Endothelial cell of umbilical vein (primary cell): ENCODE data around the gene ANKK1. TPM values are rescaled to one million over a fixed set of nuclear protein-coding genes. Genes with fewer than 3 reads are reported as not detected.

ENCODE experiments used
- BruUV-seq: library from RNA; stranded (reverse); fragments of 400-500 nt; replicated peaks from 2 replicates; lab custom pipeline; 2021; lab: Mats Ljungman, UMichigan
- CTCF ChIA-PET: fragments of 300-600, 350-600 bp; sonication (Branson Sonifier 250); formaldehyde crosslinking; loops from one replicate; lab custom pipeline; 2021; ENCODE audit warnings: antibody characterized with exemption, inconsistent platforms; lab: Charles Lee
- POLR2A ChIA-PET: fragments of 300-600, 350-600 bp; sonication (Branson Sonifier 250); formaldehyde crosslinking; loops from one replicate; lab custom pipeline; 2021; ENCODE audit warnings: antibody characterized with exemption, inconsistent platforms; lab: Charles Lee
- DNase-seq: peaks from one replicate; pipeline ENCODE4 v3.0.0-alpha.2; 2011; ENCODE audit warnings: low read depth, low spot score
- FAIRE-seq: peaks from 2 replicates; lab custom pipeline; 2011; peaks lifted over from hg19 to GRCh38; lab: Jason Lieb, UNC
- H2AFZ ChIP-seq: 2 replicates; pipeline ENCODE4 v1.6.0; 2012; ENCODE audit warnings: low read depth, low read length, control low read depth, inconsistent platforms
- H3K27ac ChIP-seq: 2 replicates; pipeline ENCODE4 v1.5.1; 2011; ENCODE audit warnings: low read depth, mild to moderate bottlenecking, control low read depth, low read length, moderate library complexity; ENCODE audit not compliant: insufficient read depth
- H3K27me3 ChIP-seq, 2 experiments: 2 replicates each; pipeline versions ENCODE4 v1.6.0 to v1.6.1; 2011; ENCODE audit warnings: low read length in 2 of 2, mixed read lengths in 1 of 2; ENCODE audit not compliant: control insufficient read depth in 2 of 2, insufficient read depth in 2 of 2
- H3K36me3 ChIP-seq, 2 experiments: 2 replicates in 1 of 2; 3 replicates in 1 of 2; pipeline ENCODE4 v1.5.1; 2011; ENCODE audit warnings: low read length in 2 of 2, mild to moderate bottlenecking in 1 of 2, moderate library complexity in 1 of 2; ENCODE audit not compliant: control insufficient read depth in 2 of 2, insufficient read depth in 2 of 2; ENCODE audit errors: extremely low read depth in 1 of 2
- H3K4me1 ChIP-seq: 3 replicates; pipeline ENCODE4 v1.5.1; 2011; ENCODE audit warnings: mild to moderate bottlenecking, low read length; ENCODE audit not compliant: control insufficient read depth, insufficient read depth; ENCODE audit errors: extremely low read depth
- H3K4me2 ChIP-seq: 2 replicates; pipeline ENCODE4 v1.6.1; 2011; ENCODE audit warnings: low read length, control low read depth, mixed read lengths; ENCODE audit not compliant: insufficient read depth
- H3K4me3 ChIP-seq, 3 experiments: fragments of 200-600 bp in 1 of 3; sonication (generic), shearing (Covaris generic) in 1 of 3; replicated peaks in 1 of 3; 2 replicates each; pipeline ENCODE4 v1.5.1; 2011 to 2016; ENCODE audit warnings: control low read depth in 3 of 3, low read length in 3 of 3, mild to moderate bottlenecking in 2 of 3, inconsistent platforms in 1 of 3, low read depth in 1 of 3, moderate library complexity in 1 of 3; ENCODE audit not compliant: insufficient read depth in 1 of 3
- H3K79me2 ChIP-seq: 2 replicates; pipeline ENCODE4 v1.6.0; 2012; ENCODE audit warnings: low read length, inconsistent platforms; ENCODE audit not compliant: control insufficient read depth, insufficient read depth
- H3K9ac ChIP-seq: replicated peaks from 2 replicates; pipeline ENCODE3; 2011; ENCODE audit warnings: low read length, control low read depth; ENCODE audit not compliant: insufficient read depth; ENCODE audit errors: extremely low read depth
- H3K9me1 ChIP-seq: replicated peaks from 3 replicates; pipeline ENCODE4 v1.6.0; 2011; ENCODE audit warnings: mild to moderate bottlenecking, low read length; ENCODE audit not compliant: control insufficient read depth, insufficient read depth; ENCODE audit errors: extremely low read depth
- H3K9me3 ChIP-seq: replicated peaks from 2 replicates; pipeline ENCODE4 v1.5.1; 2012; ENCODE audit warnings: low read length, inconsistent platforms; ENCODE audit not compliant: control insufficient read depth, insufficient read depth
- H4K20me1 ChIP-seq: replicated peaks from 2 replicates; pipeline ENCODE3; 2011; ENCODE audit warnings: mild to moderate bottlenecking, low read length; ENCODE audit not compliant: control insufficient read depth, insufficient read depth; ENCODE audit errors: extremely low read depth
- CTCF ChIP-seq, 2 donors: IDR thresholded peaks; 1 replicate in 1 of 2; 2 replicates in 1 of 2; pipeline ENCODE4 v1.5.1; 2011; ENCODE audit warnings: low read length in 2 of 2, mild to moderate bottlenecking in 2 of 2, moderate library complexity in 2 of 2, control low read depth in 1 of 2, inconsistent platforms in 1 of 2, low read depth in 1 of 2; ENCODE audit not compliant: insufficient read depth in 1 of 2; ENCODE audit errors: extremely low read depth in 1 of 2
- EZH2 ChIP-seq: IDR thresholded peaks from 2 replicates; pipeline ENCODE4 v1.6.1; 2012; ENCODE audit warnings: borderline replicate concordance, low read depth, mild to moderate bottlenecking, moderate library complexity, low read length, inconsistent platforms; ENCODE audit not compliant: severe bottlenecking
- FOS ChIP-seq: IDR thresholded peaks from 2 replicates; pipeline ENCODE4 v1.6.1; 2011; ENCODE audit warnings: mild to moderate bottlenecking, low read length, moderate library complexity, borderline replicate concordance; ENCODE audit not compliant: insufficient read depth
- GATA2 ChIP-seq: IDR thresholded peaks from 2 replicates; pipeline ENCODE4 v1.7.0; 2011; ENCODE audit warnings: low read depth, mild to moderate bottlenecking, moderate library complexity, mixed read lengths, low read length; ENCODE audit not compliant: insufficient read length, insufficient read depth
- JUN ChIP-seq: IDR thresholded peaks from 2 replicates; pipeline ENCODE4 v1.6.1; 2011; ENCODE audit warnings: borderline replicate concordance, low read depth; ENCODE audit not compliant: insufficient read length, insufficient read depth
- MAX ChIP-seq: IDR thresholded peaks from 2 replicates; pipeline ENCODE4 v1.6.1; 2011; ENCODE audit not compliant: insufficient read depth, insufficient read length
- MYC ChIP-seq: IDR thresholded peaks from one replicate; pipeline ENCODE4 v1.6.1; 2011; ENCODE audit warnings: mild to moderate bottlenecking, low read depth, low read length
- POLR2A ChIP-seq: IDR thresholded peaks from 2 replicates; pipeline ENCODE4 v1.6.1; 2012; ENCODE audit warnings: low read depth, mild to moderate bottlenecking, control low read depth, low read length
- POLR2AphosphoS5 ChIP-seq: IDR thresholded peaks from 2 replicates; pipeline ENCODE4 v1.6.1; 2012; ENCODE audit warnings: low read depth, mild to moderate bottlenecking, control low read depth, low read length, moderate library complexity; ENCODE audit not compliant: insufficient read depth
- dilution Hi-C: fragments of 300-500 bp; cut with MboI; formaldehyde crosslinking; loops from one replicate; pipeline ENCODE4 v1.15.0; 2019; ENCODE audit warnings: low sequenced_read_pairs; ENCODE audit not compliant: extremely low pct_ligation_motif_present
- intact Hi-C: fragments of 100-400 bp; cut with micrococcal nuclease; formaldehyde crosslinking; loops from one replicate; pipeline ENCODE4 v1.10.0; 2022
- polyA plus RNA-seq, 4 experiments: library from polyadenylated mRNA; depleted of rRNA in 3 of 4; stranded (reverse) in 3 of 4; unstranded in 1 of 4; fragments of >200 nt; gene quantifications; 2 replicates each; pipeline versions ENCODE4 v1.2.1 to v1.2.3, GENCODE V29; 2011 to 2012; ENCODE audit warnings: missing spikeins in 1 of 4
- total RNA-seq: library from RNA; stranded (reverse); gene quantifications from 2 replicates; pipeline ENCODE4 v1.2.3, GENCODE V29; 2021

Gene ANKK1
- total and polyA plus RNA-seq, 2 donors (not counting 3 experiments of a cell fraction or from before 2014, with no cell fraction given), result not detected

- Histone ChIP-seq H3K4me2 (no peak overlapping the region), H3K36me3 (no peaks in the 10 kb centered on the region), H3K27ac (no peak overlapping the region), H3K27me3 (peaks cover 0 to under 1% of the 10 kb centered on the region in 2 experiments), H3K4me1 (no peaks in the 10 kb centered on the region), H3K9me1 (no peaks in the 10 kb centered on the region), H3K9me3 (no peaks in the 10 kb centered on the region), H3K9ac (no peak overlapping the region), H3K79me2 (no peaks in the 10 kb centered on the region), H3K4me3 (no peak overlapping the region), H2AFZ (no peak overlapping the region), H4K20me1 (no peaks in the 10 kb centered on the region)
- no TSS peak for BruUV-seq
- intact Hi-C loops, result loop anchor here (5.0 kb wide), 1 partner anchor 160 kb away; no protein-coding TSS in a partner anchor
- TF ChIP-seq JUN (no peak), MYC (no peak), GATA2 (no peak), POLR2AphosphoS5 (no peak), CTCF (IDR thresholded peaks at IDR 0.05; ENCODE audit: extremely low read depth in 1 of 2, insufficient read depth in 1 of 2, low read depth in 1 of 2, low read length in 2 of 2) (peak in 1 of 2 donors; percentile 16), POLR2A (no peak)
- ChIA-PET CTCF (interaction anchor here (0.8 to 1.1 kb wide), 4 partner anchors 18 to 160 kb away, joined by 3 to 5 read pairs (median 4); no protein-coding TSS in a partner anchor), POLR2A (no interaction called here)
- dilution Hi-C loops, result no loop called here
- DNase-seq, result peak; percentile 5
- no peak for FAIRE-seq
These were observed 15.3 kb upstream of the ANKK1 start for GRCh38 chr11:113372309-113372708.

GRCh38 chr11:113373306-113373705 is 14.3 kb upstream of the ANKK1 start:
- TF ChIP-seq MYC (no peak), FOS (no peak), JUN (no peak), GATA2 (no peak), CTCF (IDR thresholded peaks at IDR 0.05; ENCODE audit: extremely low read depth in 1 of 2, insufficient read depth in 1 of 2, low read depth in 1 of 2, low read length in 2 of 2) (no peak), POLR2AphosphoS5 (no peak), POLR2A (no peak), EZH2 (no peak), MAX (no peak)
- no peak overlapping the region for H3K27ac ChIP-seq
- no peaks in the 10 kb centered on the region for H3K9me1 ChIP-seq
- no TSS peak for BruUV-seq
- H4K20me1 ChIP-seq, result no peaks in the 10 kb centered on the region
- intact Hi-C loops, result loop anchor here (5.0 kb wide), 1 partner anchor 159 kb away; no protein-coding TSS in a partner anchor
- no peak overlapping the region for H3K4me3 ChIP-seq
- H3K4me2 ChIP-seq, result no peak overlapping the region
- dilution Hi-C loops, result no loop called here
- FAIRE-seq, result no peak
- H3K27me3 ChIP-seq, result peaks cover 0 to 3% of the 10 kb centered on the region in 2 experiments
- H3K9me3 ChIP-seq, result no peaks in the 10 kb centered on the region
- POLR2A ChIA-PET, result no interaction called here
- H3K9ac ChIP-seq, result no peak overlapping the region
- H3K36me3 ChIP-seq, result no peaks in the 10 kb centered on the region
- CTCF ChIA-PET, result no interaction called here
- no peaks in the 10 kb centered on the region for H3K79me2 ChIP-seq
- no peaks in the 10 kb centered on the region for H3K4me1 ChIP-seq
- H2AFZ ChIP-seq, result no peak overlapping the region
- DNase-seq, result no peak
